Right lobe of liver (tissue), 4 donors: ENCODE data around the gene RNF166.

Experiments
- POLR2A ChIP-seq: fragments of 450-650 bp; IDR thresholded peaks from one replicate; pipeline ENCODE4 v1.6.1; 2017; ENCODE audit warnings: antibody characterized with exemption, mild to moderate bottlenecking
- TF ChIP-seq, protein P1 (sequence below), 4 donors: fragments of 200-600 bp in 3 of 4; fragments of 450-650 bp in 1 of 4; IDR thresholded peaks; one replicate each; pipeline versions ENCODE4 v1.5.1 to v1.8.0; 2016 to 2022; ENCODE audit warnings: antibody characterized with exemption in 4 of 4, mild to moderate bottlenecking in 2 of 4
- donor health status: DM: no; HTN: no; CAD: no.
- donor health status: DM: no; HTN: no; CAD: no.
- donor health status: DM: no; HTN: yes; CAD: no.

DNA sequence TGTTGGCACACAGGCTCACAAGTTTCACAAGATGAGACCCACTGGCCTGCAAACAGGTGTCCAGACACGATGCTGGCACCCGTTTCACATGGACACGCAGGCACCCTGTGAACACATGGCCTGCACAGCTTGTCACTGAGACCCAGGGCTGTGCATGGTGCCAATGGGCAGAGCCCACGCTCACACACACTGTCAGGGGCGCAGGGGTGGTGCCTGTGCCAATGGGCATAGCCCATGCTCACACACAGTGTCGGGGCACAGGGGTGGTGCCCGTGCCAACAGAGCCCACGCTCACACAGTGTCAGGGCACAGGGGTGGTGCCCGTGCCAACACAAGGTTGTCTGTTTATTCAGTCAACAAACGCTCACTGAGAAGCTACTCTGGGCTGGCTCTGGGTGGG, 29.4 kb upstream of the RNF166 start:
- TF ChIP-seq, protein P1, sequence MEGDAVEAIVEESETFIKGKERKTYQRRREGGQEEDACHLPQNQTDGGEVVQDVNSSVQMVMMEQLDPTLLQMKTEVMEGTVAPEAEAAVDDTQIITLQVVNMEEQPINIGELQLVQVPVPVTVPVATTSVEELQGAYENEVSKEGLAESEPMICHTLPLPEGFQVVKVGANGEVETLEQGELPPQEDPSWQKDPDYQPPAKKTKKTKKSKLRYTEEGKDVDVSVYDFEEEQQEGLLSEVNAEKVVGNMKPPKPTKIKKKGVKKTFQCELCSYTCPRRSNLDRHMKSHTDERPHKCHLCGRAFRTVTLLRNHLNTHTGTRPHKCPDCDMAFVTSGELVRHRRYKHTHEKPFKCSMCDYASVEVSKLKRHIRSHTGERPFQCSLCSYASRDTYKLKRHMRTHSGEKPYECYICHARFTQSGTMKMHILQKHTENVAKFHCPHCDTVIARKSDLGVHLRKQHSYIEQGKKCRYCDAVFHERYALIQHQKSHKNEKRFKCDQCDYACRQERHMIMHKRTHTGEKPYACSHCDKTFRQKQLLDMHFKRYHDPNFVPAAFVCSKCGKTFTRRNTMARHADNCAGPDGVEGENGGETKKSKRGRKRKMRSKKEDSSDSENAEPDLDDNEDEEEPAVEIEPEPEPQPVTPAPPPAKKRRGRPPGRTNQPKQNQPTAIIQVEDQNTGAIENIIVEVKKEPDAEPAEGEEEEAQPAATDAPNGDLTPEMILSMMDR (IDR thresholded peaks at IDR 0.05) = no peak
- TF ChIP-seq POLR2A = no peak
